Natural killer cell (primary cell): ENCODE data around the gene TUBG2. TPM values are rescaled to one million over a fixed set of nuclear protein-coding genes. Genes with fewer than 3 reads are reported as not detected.

ENCODE experiments used
- ATAC-seq, 3 donors: fragments of 150-1000 bp in 2 of 3; fragments of 200-7000 bp in 1 of 3; cut with Tn5 transposase; 1 replicate in 1 of 3; 2 replicates in 2 of 3; pipeline ENCODE4 v1.10.0; 2021; ENCODE audit warnings: mild to moderate bottlenecking in 2 of 3, moderate library complexity in 2 of 3
- DNase-seq, 2 donors: peaks; one replicate each; pipeline versions ENCODE4 v3.0.0 to v3.0.0-alpha.2; 2013 to 2021; ENCODE audit warnings: mixed read lengths in 1 of 2
- H3K27ac ChIP-seq: one replicate; pipeline ENCODE4 v1.5.1; 2013; ENCODE audit warnings: mild to moderate bottlenecking, low read length
- H3K27me3 ChIP-seq: one replicate; pipeline ENCODE4 v1.6.1; 2013; ENCODE audit warnings: low read length; ENCODE audit not compliant: control insufficient read depth, insufficient read depth
- H3K36me3 ChIP-seq: one replicate; pipeline ENCODE4 v1.6.1; 2013; ENCODE audit warnings: low read length; ENCODE audit not compliant: control insufficient read depth, insufficient read depth
- H3K4me1 ChIP-seq: one replicate; pipeline ENCODE4 v1.6.1; 2013; ENCODE audit warnings: low read length; ENCODE audit not compliant: control insufficient read depth, insufficient read depth
- H3K4me3 ChIP-seq: one replicate; pipeline ENCODE4 v1.5.1; 2013; ENCODE audit warnings: low read length
- H3K9me3 ChIP-seq: one replicate; pipeline ENCODE4 v1.6.1; 2013; ENCODE audit warnings: low read length; ENCODE audit not compliant: control insufficient read depth, insufficient read depth
- H3K27ac Mint-ChIP-seq, 2 donors: one replicate each; pipeline ENCODE4 v1.8.0; 2022; ENCODE audit warnings: mild to moderate bottlenecking in 2 of 2, mixed read lengths in 2 of 2, moderate library complexity in 1 of 2
- H3K27me3 Mint-ChIP-seq, 2 donors: one replicate each; pipeline ENCODE4 v1.8.0; 2022; ENCODE audit warnings: low read depth in 2 of 2, mixed read lengths in 2 of 2
- H3K36me3 Mint-ChIP-seq: one replicate; pipeline ENCODE4 v1.8.0; 2022; ENCODE audit warnings: mixed read lengths
- H3K4me1 Mint-ChIP-seq, 2 donors: one replicate each; pipeline ENCODE4 v1.8.0; 2022; ENCODE audit warnings: mixed read lengths in 2 of 2
- H3K4me3 Mint-ChIP-seq: one replicate; pipeline ENCODE4 v1.8.0; 2022; ENCODE audit warnings: mild to moderate bottlenecking, moderate library complexity, mixed read lengths
- H3K9me3 Mint-ChIP-seq, 2 donors: one replicate each; pipeline ENCODE4 v1.8.0; 2022; ENCODE audit warnings: mixed read lengths in 2 of 2
- WGBS: methylation state at CpG from one replicate; pipeline ENCODE4 v1.1.7; 2013; ENCODE audit warnings: missing lambda C conversion rate; ENCODE audit not compliant: insufficient coverage; 5-methylcytosine and 5-hydroxymethylcytosine counted together
- intact Hi-C: fragments of 100-400 bp; cut with micrococcal nuclease; formaldehyde crosslinking; loops from one replicate; pipeline ENCODE4 v1.14.2; 2022
- total RNA-seq, 4 donors: library from RNA; stranded (reverse); fragments of 120-200 nt in 1 of 4; gene quantifications; one replicate each; pipeline versions ENCODE4 v1.2.3 to v1.2.4, GENCODE V29; 2013 to 2022
- TF ChIP-seq, protein P1 (sequence below): fragments of 200-600 bp; IDR thresholded peaks from one replicate; pipeline ENCODE4 v1.8.0; 2022; ENCODE audit warnings: antibody characterized with exemption

TUBG2 gene
- total RNA-seq, 3 donors from 2014 or later (not counting 1 experiment from before 2014, with no cell fraction given): 7.8 to 14.2 (median 9.6) TPM

DNA sequence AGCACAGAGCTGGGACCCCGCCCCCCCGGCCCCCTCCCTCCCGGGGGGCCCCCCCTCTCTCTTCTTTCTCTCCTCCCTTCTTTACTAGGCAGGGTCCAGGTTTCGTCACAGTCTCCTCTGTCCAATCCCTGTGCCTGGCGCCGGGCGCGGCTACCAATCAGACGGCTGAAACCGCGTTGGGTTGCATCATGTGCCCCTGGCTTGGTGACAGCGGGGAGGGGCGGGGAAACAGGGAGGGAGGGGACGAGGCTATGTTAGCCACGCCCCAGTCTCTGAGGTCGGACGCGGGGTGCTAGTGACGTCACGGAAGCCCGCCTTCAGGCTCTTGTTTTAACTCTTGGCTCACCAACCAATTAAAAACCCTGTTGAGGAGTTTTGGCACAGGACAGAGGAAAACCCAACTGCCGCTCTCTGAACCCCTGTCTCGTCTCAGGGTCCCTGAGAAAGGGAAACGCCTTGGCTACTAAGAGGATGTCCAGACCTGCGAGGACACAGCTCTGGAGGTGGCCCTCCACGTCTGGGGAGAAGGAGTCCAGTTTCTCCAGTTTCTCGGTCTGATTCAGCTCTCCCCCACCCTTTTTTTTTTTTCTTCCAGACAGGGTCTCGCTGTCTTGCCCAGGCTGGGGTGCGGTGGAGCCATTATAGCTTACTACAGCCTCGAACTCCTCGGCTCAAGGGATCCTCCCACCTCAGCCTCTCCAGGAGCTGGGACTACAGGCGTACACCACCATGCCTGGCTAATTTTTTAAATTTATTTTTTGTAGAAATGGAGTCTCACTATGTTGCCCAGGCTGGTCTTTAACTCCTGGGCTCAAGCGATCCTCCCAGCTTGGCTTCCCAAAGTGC is 18.2 kb downstream of the TUBG2 start:
- no peaks in the 10 kb centered on the region for H3K36me3 Mint-ChIP-seq
- peaks cover 80% of the 10 kb centered on the region for H3K4me1 ChIP-seq
- intact Hi-C loops: no loop called here
- H3K27me3 Mint-ChIP-seq: peaks cover 12 to 34% of the 10 kb centered on the region in 2 donors
- H3K36me3 ChIP-seq: no peaks in the 10 kb centered on the region
- peaks cover 20 to 54% of the 10 kb centered on the region in 2 donors for H3K4me1 Mint-ChIP-seq
- TF ChIP-seq, protein P1, sequence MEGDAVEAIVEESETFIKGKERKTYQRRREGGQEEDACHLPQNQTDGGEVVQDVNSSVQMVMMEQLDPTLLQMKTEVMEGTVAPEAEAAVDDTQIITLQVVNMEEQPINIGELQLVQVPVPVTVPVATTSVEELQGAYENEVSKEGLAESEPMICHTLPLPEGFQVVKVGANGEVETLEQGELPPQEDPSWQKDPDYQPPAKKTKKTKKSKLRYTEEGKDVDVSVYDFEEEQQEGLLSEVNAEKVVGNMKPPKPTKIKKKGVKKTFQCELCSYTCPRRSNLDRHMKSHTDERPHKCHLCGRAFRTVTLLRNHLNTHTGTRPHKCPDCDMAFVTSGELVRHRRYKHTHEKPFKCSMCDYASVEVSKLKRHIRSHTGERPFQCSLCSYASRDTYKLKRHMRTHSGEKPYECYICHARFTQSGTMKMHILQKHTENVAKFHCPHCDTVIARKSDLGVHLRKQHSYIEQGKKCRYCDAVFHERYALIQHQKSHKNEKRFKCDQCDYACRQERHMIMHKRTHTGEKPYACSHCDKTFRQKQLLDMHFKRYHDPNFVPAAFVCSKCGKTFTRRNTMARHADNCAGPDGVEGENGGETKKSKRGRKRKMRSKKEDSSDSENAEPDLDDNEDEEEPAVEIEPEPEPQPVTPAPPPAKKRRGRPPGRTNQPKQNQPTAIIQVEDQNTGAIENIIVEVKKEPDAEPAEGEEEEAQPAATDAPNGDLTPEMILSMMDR: no peak
- no peaks in the 10 kb centered on the region for H3K9me3 ChIP-seq
- H3K27ac ChIP-seq: no peak overlapping the region
- peak overlapping the region; percentile 74 to 81 for H3K27ac Mint-ChIP-seq
- peaks cover 50% of the 10 kb centered on the region for H3K27me3 ChIP-seq
- H3K4me3 ChIP-seq: peak overlapping the region; percentile 52
- DNase-seq: peak; percentile 88 to 99
- peak; percentile 79 to 92 (median 85) for ATAC-seq
- no peaks in the 10 kb centered on the region for H3K9me3 Mint-ChIP-seq
- WGBS: 5% methylated on average over 29 of the region's 33 CpGs
- H3K4me3 Mint-ChIP-seq: peak overlapping the region; percentile 94

DNA sequence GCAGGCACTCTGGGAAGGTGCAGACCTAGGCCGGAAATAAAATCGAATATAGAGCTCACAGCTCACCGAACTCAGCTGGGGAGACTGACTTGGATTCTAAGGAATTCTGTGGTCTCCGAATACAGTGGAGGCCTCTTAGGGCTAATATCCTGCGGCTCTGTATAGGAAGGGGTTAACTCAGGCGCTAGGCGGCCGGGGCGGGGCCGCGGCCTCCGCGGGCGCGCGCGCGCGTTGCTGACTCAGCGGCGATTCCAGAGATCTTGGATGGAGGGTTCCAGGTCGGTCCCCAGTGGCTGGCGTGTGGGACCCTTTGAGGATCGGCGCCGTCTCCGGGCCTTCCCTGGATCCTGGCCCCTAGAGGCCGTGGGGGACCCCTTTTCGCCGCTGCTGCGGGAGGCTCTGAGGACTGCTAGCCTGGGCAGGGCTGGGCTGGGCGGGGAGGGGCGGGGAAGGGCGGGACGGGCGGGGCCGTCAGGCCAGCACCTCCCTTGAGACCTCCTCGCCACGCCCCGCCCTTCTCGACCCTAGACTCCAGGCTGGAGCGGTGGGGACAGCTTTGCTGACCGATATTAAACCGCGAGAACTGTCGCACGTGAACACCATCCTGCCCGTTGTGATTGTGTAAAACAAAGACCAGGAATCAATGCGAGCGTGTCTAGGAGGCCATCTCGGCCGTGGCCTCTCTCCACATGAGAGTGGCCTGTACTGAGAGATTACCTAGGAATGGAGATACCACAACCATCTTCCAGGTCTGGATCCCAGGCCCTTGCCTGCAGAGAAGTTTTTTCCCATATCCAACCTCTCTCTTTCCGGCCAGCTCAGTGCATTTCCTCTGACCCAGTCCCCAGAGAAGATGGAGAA is 19.1 kb downstream of the TUBG2 start:
- H3K27ac ChIP-seq: peak overlapping the region; percentile 36
- peak overlapping the region; percentile 74 to 81 for H3K27ac Mint-ChIP-seq
- peak overlapping the region; percentile 94 for H3K4me3 Mint-ChIP-seq
- peaks cover 49% of the 10 kb centered on the region for H3K27me3 ChIP-seq
- H3K9me3 Mint-ChIP-seq: no peaks in the 10 kb centered on the region
- peak; percentile 78 to 80 for DNase-seq
- peak; percentile 25 to 54 (median 30) for ATAC-seq
- TF ChIP-seq, protein P1: no peak
- H3K4me1 ChIP-seq: peaks cover 89% of the 10 kb centered on the region
- H3K4me1 Mint-ChIP-seq: peaks cover 21 to 63% of the 10 kb centered on the region in 2 donors
- H3K4me3 ChIP-seq: peak overlapping the region; percentile 52
- no peaks in the 10 kb centered on the region for H3K36me3 ChIP-seq
- no peaks in the 10 kb centered on the region for H3K36me3 Mint-ChIP-seq
- peaks cover 21 to 38% of the 10 kb centered on the region in 2 donors for H3K27me3 Mint-ChIP-seq
- WGBS: under 1% methylated on average over 53 of the region's 53 CpGs
- H3K9me3 ChIP-seq: no peaks in the 10 kb centered on the region
- intact Hi-C loops: loop anchor here (2.0 kb wide), 1 partner anchor 69 kb away; the partner anchor contains the start of genes RETREG3 and TUBG1

DNA sequence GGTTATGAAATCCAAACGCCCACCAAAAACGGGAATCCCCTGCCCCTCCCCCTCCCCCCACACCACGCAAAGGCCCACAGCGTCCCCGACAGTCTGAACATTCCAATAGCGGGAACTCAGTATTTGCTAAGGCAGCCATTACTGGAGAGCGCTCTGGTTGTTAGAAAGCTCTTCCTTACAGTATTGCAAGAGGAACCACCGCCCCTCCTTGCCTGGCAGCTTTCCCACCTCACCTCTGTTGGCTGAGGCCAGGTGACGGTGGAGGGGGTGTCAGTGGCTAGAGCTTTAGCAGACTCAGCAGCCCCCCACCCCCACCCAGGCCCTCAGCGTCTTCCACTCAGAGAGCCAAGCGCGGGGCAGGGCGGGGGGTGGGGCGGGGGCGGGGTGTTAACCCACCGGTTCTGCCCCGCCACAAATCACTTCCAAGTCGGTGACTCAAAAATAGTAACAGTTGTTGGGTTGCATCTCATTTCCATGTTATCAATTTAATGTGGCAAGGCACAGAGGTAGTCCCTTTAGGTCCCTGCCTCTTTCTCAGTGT is 19.9 kb downstream of the TUBG2 start:
- DNase-seq (peak in 1 of 2 donors; percentile 65), ATAC-seq (no peak)
- Mint-ChIP-seq H3K9me3 (no peaks in the 10 kb centered on the region), H3K27ac (peak overlapping the region in 1 of 2 donors; percentile 81), H3K27me3 (peaks cover 27 to 44% of the 10 kb centered on the region in 2 donors), H3K4me3 (peak overlapping the region; percentile 94), H3K4me1 (peaks cover 29 to 64% of the 10 kb centered on the region in 2 donors), H3K36me3 (no peaks in the 10 kb centered on the region)
- H3K27me3 ChIP-seq: peaks cover 47% of the 10 kb centered on the region
- intact Hi-C loops: loop anchor here (1.0 to 2.0 kb wide), 2 partner anchors 70 to 101 kb away; partner anchors contain the start of genes RETREG3 and TUBG1
- 4% methylated on average over 15 of the region's 18 CpGs for WGBS
- peak overlapping the region; percentile 52 for H3K4me3 ChIP-seq
- no peaks in the 10 kb centered on the region for H3K9me3 ChIP-seq
- peaks cover 90% of the 10 kb centered on the region for H3K4me1 ChIP-seq
- H3K36me3 ChIP-seq: no peaks in the 10 kb centered on the region
- TF ChIP-seq, protein P1: no peak
- peak overlapping the region; percentile 58 for H3K27ac ChIP-seq
